Measurements from ENCODE around the gene VMP1. TPM values are rescaled to one million over a fixed set of nuclear protein-coding genes. Genes with fewer than 3 reads are reported as not detected.

The VMP1 gene
- total RNA-seq, 1 experiment from 2014 or later = 83.1 TPM

GRCh38 chr17:59814685-59815084 lies 107.2 kb downstream of the VMP1 start:
- TF ChIP-seq CTCF (conservative IDR thresholded peaks at IDR 0.05) = no peak
- Histone ChIP-seq H3K79me1 (ENCODE audit: insufficient read depth, low read depth, low read length, poor library complexity, severe bottlenecking) (no peaks in the 10 kb centered on the region), H2BK12ac (ENCODE audit: insufficient read length, low read depth, low read length) (no peak overlapping the region), H3K9ac (ENCODE audit: extremely low read depth, insufficient read length, low read length) (no peak overlapping the region), H3K9me3 (ENCODE audit: control insufficient read depth, low read depth, low read length) (no peaks in the 10 kb centered on the region), H2BK20ac (ENCODE audit: low read depth, low read length, poor library complexity, severe bottlenecking) (no peak overlapping the region), H2BK5ac (ENCODE audit: insufficient read length, low read length) (no peak overlapping the region), H3K18ac (ENCODE audit: insufficient read length, low read depth, low read length) (no peak overlapping the region), H3K23ac (ENCODE audit: insufficient read length, low read depth, low read length) (no peak overlapping the region), H3K4ac (ENCODE audit: low read depth, low read length) (no peak overlapping the region), H3K4me1 (ENCODE audit: insufficient read depth, low read length) (no peaks in the 10 kb centered on the region), H4K20me1 (ENCODE audit: control insufficient read depth, insufficient read depth, insufficient read length) (no peaks in the 10 kb centered on the region), H4K5ac (ENCODE audit: insufficient read length, low read depth, low read length) (no peak overlapping the region), H3K14ac (ENCODE audit: insufficient read depth, low read length) (no peak overlapping the region), H3K56ac (ENCODE audit: insufficient read length, low read depth, low read length) (no peak overlapping the region), H3K27me3 (ENCODE audit: insufficient read depth, low read length) (no peaks in the 10 kb centered on the region), H2BK120ac (ENCODE audit: low read depth, low read length, poor library complexity, severe bottlenecking) (no peak overlapping the region), H3K27ac (ENCODE audit: insufficient read length, low read depth, low read length) (no peak overlapping the region), H3T11ph (ENCODE audit: low read length) (no peak overlapping the region), H2AK5ac (ENCODE audit: insufficient read length, low read length) (no peak overlapping the region), H3K79me2 (ENCODE audit: insufficient read depth, low read length) (no peaks in the 10 kb centered on the region), H4K91ac (ENCODE audit: insufficient read length, low read depth, low read length) (no peak overlapping the region), H2BK15ac (ENCODE audit: low read depth, low read length) (no peak overlapping the region), H3K23me2 (ENCODE audit: insufficient read length, low read depth, low read length, poor library complexity, severe bottlenecking) (no peaks in the 10 kb centered on the region), H2AFZ (ENCODE audit: low read length) (no peak overlapping the region), H3K4me2 (ENCODE audit: insufficient read depth, insufficient read length, low read length) (no peak overlapping the region), H4K8ac (replicated peaks; ENCODE audit: insufficient read length, low read depth, low read length) (no peak overlapping the region)
- H3K9me3 Mint-ChIP-seq = no peaks in the 10 kb centered on the region
- no CpG with 5 or more reads among the region's 3 CpGs for WGBS (ENCODE audit: extremely low coverage, insufficient read length, low lambda C conversion rate)
- no peak overlapping the region for H3K4me3 Mint-ChIP-seq
- no peak for DNase-seq
- no peaks in the 10 kb centered on the region for H3K27me3 Mint-ChIP-seq (ENCODE audit: low read depth)
- H3K27ac Mint-ChIP-seq = no peak overlapping the region
- H3K4me1 Mint-ChIP-seq = no peaks in the 10 kb centered on the region
- H3K36me3 Mint-ChIP-seq (ENCODE audit: insufficient read depth in 1 of 3, low read depth in 3 of 3) = peaks cover 0 to 19% (median 13%) of the 10 kb centered on the region in 3 experiments; a peak in 5 of 7 replicates

Data from H9 (cell line).